ENCODE measurements around the gene BAG2. TPM values are rescaled to one million over a fixed set of nuclear protein-coding genes. Genes with fewer than 3 reads are reported as not detected.

Gene BAG2
- polyA plus RNA-seq, 1 donor (not counting 4 experiments of a cell fraction or from before 2014, with no cell fraction given), result 1.6 TPM

GRCh38 chr6:57162028-57162427 lies 10.1 kb upstream of the BAG2 start:
- no peak overlapping the region for H2AFZ ChIP-seq (ENCODE audit: control insufficient read depth, low read length)
- no peak overlapping the region for H3K9ac ChIP-seq (ENCODE audit: control insufficient read depth, extremely low read depth, insufficient read depth, low read length)
- no peaks in the 10 kb centered on the region for H3K9me1 ChIP-seq (ENCODE audit: control insufficient read depth, extremely low read depth, insufficient read depth, low read length)
- H3K9me3 ChIP-seq (ENCODE audit: control insufficient read depth, low read depth, low read length), result no peaks in the 10 kb centered on the region
- DNase-seq (ENCODE audit: low read depth, low spot score) (no peak), FAIRE-seq (peak; percentile 34)
- peaks cover 7 to 8% of the 10 kb centered on the region in 2 experiments for H3K36me3 ChIP-seq (ENCODE audit: control insufficient read depth in 2 of 2, extremely low read depth in 1 of 2, insufficient read depth in 2 of 2, low read length in 2 of 2)
- dilution Hi-C loops (cut with MboI; ENCODE audit: extremely low pct_ligation_motif_present, low sequenced_read_pairs), result no loop called here
- no peak overlapping the region for H3K27ac ChIP-seq (ENCODE audit: control insufficient read depth, insufficient read depth, low read length)
- H3K4me2 ChIP-seq (ENCODE audit: control insufficient read depth, extremely low read depth, insufficient read depth, low read depth, low read length), result no peak overlapping the region
- TF ChIP-seq CTCF (optimal IDR thresholded peaks at IDR 0.05 in 1 of 3, IDR thresholded peaks at IDR 0.05 in 1 of 3, conservative IDR thresholded peaks at IDR 0.05 in 1 of 3; ENCODE audit: extremely low read depth in 1 of 3, insufficient read depth in 2 of 3, low read length in 3 of 3) (no peak), EZH2 (IDR thresholded peaks at IDR 0.05; ENCODE audit: low read length) (no peak)
- peaks cover 9% of the 10 kb centered on the region for H3K4me1 ChIP-seq (ENCODE audit: control insufficient read depth, extremely low read depth, insufficient read depth, low read length)
- no peak overlapping the region for H3K4me3 ChIP-seq (ENCODE audit: control insufficient read depth in 2 of 3, extremely low read depth in 1 of 3, insufficient read depth in 2 of 3, low read depth in 1 of 3, low read length in 3 of 3)
- no peaks in the 10 kb centered on the region for H3K79me2 ChIP-seq (ENCODE audit: control insufficient read depth, insufficient read depth, low read length)
- H3K27me3 ChIP-seq (ENCODE audit: control insufficient read depth, extremely low read depth, insufficient read depth, low read length), result no peaks in the 10 kb centered on the region
- no peaks in the 10 kb centered on the region for H4K20me1 ChIP-seq (ENCODE audit: control insufficient read depth, extremely low read depth, insufficient read depth, low read length)

GRCh38 chr6:57162516-57162915 lies 9.6 kb upstream of the BAG2 start:
- Histone ChIP-seq H3K4me2 (ENCODE audit: control insufficient read depth, extremely low read depth, insufficient read depth, low read depth, low read length) (no peak overlapping the region), H3K79me2 (ENCODE audit: control insufficient read depth, insufficient read depth, low read length) (no peaks in the 10 kb centered on the region), H3K27me3 (ENCODE audit: control insufficient read depth, extremely low read depth, insufficient read depth, low read length) (no peaks in the 10 kb centered on the region), H3K9me1 (ENCODE audit: control insufficient read depth, extremely low read depth, insufficient read depth, low read length) (no peaks in the 10 kb centered on the region), H3K9me3 (ENCODE audit: control insufficient read depth, low read depth, low read length) (no peaks in the 10 kb centered on the region), H3K4me3 (ENCODE audit: control insufficient read depth in 2 of 3, extremely low read depth in 1 of 3, insufficient read depth in 2 of 3, low read depth in 1 of 3, low read length in 3 of 3) (no peak overlapping the region), H3K36me3 (ENCODE audit: control insufficient read depth in 2 of 2, extremely low read depth in 1 of 2, insufficient read depth in 2 of 2, low read length in 2 of 2) (peaks cover 7 to 11% of the 10 kb centered on the region in 2 experiments), H3K4me1 (ENCODE audit: control insufficient read depth, extremely low read depth, insufficient read depth, low read length) (peaks cover 9% of the 10 kb centered on the region), H3K27ac (ENCODE audit: control insufficient read depth, insufficient read depth, low read length) (no peak overlapping the region), H4K20me1 (ENCODE audit: control insufficient read depth, extremely low read depth, insufficient read depth, low read length) (no peaks in the 10 kb centered on the region), H2AFZ (ENCODE audit: control insufficient read depth, low read length) (no peak overlapping the region), H3K9ac (ENCODE audit: control insufficient read depth, extremely low read depth, insufficient read depth, low read length) (no peak overlapping the region)
- TF ChIP-seq EZH2 (IDR thresholded peaks at IDR 0.05; ENCODE audit: low read length) (no peak), CTCF (optimal IDR thresholded peaks at IDR 0.05 in 1 of 3, IDR thresholded peaks at IDR 0.05 in 1 of 3, conservative IDR thresholded peaks at IDR 0.05 in 1 of 3; ENCODE audit: extremely low read depth in 1 of 3, insufficient read depth in 2 of 3, low read length in 3 of 3) (no peak)
- dilution Hi-C loops (cut with MboI; ENCODE audit: extremely low pct_ligation_motif_present, low sequenced_read_pairs), result no loop called here
- FAIRE-seq (no peak), DNase-seq (ENCODE audit: low read depth, low spot score) (no peak)
